K562 (cell line): ENCODE data around the gene STON1. TPM values are rescaled to one million over a fixed set of nuclear protein-coding genes. Genes with fewer than 3 reads are reported as not detected.

ENCODE experiments used
- CHD2 ChIP-seq: IDR thresholded peaks from 2 replicates; pipeline ENCODE4 v1.6.1; 2011; ENCODE audit warnings: low read depth, low read length
- EGR1 ChIP-seq: fragments of 450-650 bp; conservative IDR thresholded peaks from 2 replicates; pipeline ENCODE4 v1.6.1; 2017; ENCODE audit warnings: mild to moderate bottlenecking
- KDM1A ChIP-seq, 2 experiments: fragments of 450-650 bp; IDR thresholded peaks; 2 replicates each; pipeline ENCODE4 v1.6.1; 2016; ENCODE audit warnings: mild to moderate bottlenecking in 2 of 2
- MTA3 ChIP-seq: fragments of 450-650 bp; formaldehyde crosslinking; IDR thresholded peaks from 2 replicates; pipeline ENCODE4 v1.6.1; 2017; ENCODE audit warnings: mild to moderate bottlenecking, borderline replicate concordance
- PREB ChIP-seq: sonication (generic); formaldehyde crosslinking; IDR thresholded peaks from 2 replicates; pipeline ENCODE4 v1.8.1; 2023; ENCODE audit warnings: mild to moderate bottlenecking, missing genetic modification reagents
- PRPF4 ChIP-seq: fragments of 200-400 bp; formaldehyde crosslinking; IDR thresholded peaks from one replicate; pipeline ENCODE4 v1.6.1; 2017; ENCODE audit warnings: low read length, low read depth, mild to moderate bottlenecking; ENCODE audit not compliant: insufficient read depth, poor library complexity, severe bottlenecking
- RBM17 ChIP-seq: fragments of 200-400 bp; formaldehyde crosslinking; IDR thresholded peaks from 2 replicates; pipeline ENCODE4 v1.6.1; 2017; ENCODE audit warnings: low read depth, mild to moderate bottlenecking, low read length, borderline replicate concordance
- ZNF518B ChIP-seq: fragments of 250-450 bp; sonication (Bioruptor Pico); IDR thresholded peaks from 2 replicates; pipeline ENCODE4 v1.5.0; 2021; ENCODE audit warnings: mild to moderate bottlenecking, moderate library complexity
- ZNF695 ChIP-seq: fragments of 450-650 bp; formaldehyde crosslinking; IDR thresholded peaks from 2 replicates; pipeline ENCODE4 v1.4.0; 2020; ENCODE audit warnings: mild to moderate bottlenecking, moderate library complexity
- polyA plus RNA-seq, 8 experiments: library from polyadenylated mRNA; depleted of rRNA in 4 of 8; stranded (reverse) in 5 of 8; unstranded in 3 of 8; fragments of >200 nt; fragmentation: Nextera tagmentation in 2 of 8; fragmentation: Illumina TruSeq in 1 of 8; extraction: Ambion mirVana in 2 of 8; extraction: Trizol in 1 of 8; gene quantifications; 2 replicates each; pipeline versions ENCODE4 v1.2.1 to v1.2.3, GENCODE V29; 2011 to 2014; ENCODE audit warnings: inconsistent platforms in 1 of 8, missing spikeins in 1 of 8
- total RNA-seq, 7 experiments: library from RNA; depleted of rRNA in 6 of 7; stranded (reverse); fragments of >200 nt in 6 of 7; fragmentation: Illumina TruSeq in 2 of 7; extraction: Trizol in 2 of 7; gene quantifications; 2 replicates each; pipeline versions ENCODE4 v1.2.1 to v1.2.3, GENCODE V29; 2011 to 2021; ENCODE audit warnings: low replicate concordance in 1 of 7
- TF ChIP-seq, protein P1 (sequence below): fragments of 250-450 bp; sonication (Bioruptor Pico); IDR thresholded peaks from 2 replicates; pipeline ENCODE4 v1.5.0; 2020; ENCODE audit warnings: mild to moderate bottlenecking
- TF ChIP-seq, protein P2 (sequence below): fragments of 450-650 bp; formaldehyde crosslinking; IDR thresholded peaks from 2 replicates; pipeline ENCODE4 v1.4.0; 2022; ENCODE audit warnings: missing genetic modification characterization
- TF ChIP-seq, protein P3 (sequence below): fragments of 450-650 bp; IDR thresholded peaks from 2 replicates; pipeline ENCODE4 v1.6.1; 2016; ENCODE audit warnings: low read depth

The STON1 gene
- total and polyA plus RNA-seq, 9 of the 15 experiments (the other 6 are each of a cell fraction or from before 2014, with no cell fraction given) = 0.07 to 1.2 (median 0.55) TPM

DNA sequence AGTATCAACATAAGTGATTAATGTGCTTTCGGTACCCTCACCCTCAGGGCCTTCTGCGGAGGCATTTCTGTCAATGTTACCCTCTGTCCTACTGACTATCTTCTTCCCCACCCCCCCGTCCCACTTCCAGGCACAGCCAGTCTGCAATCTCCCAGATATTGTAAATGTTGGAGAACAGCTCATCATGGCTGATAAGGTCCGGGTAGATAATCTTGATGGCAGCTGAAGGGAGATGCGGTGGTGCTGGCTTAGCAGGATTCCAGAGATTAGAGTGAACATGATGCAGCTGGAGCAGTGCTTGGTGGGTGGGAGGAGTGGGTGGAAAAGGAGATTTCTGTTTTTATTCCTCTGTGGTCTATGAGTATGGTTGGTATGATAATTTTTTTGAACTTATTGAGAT is 103.2 kb downstream of the STON1 start (continued):
- TF ChIP-seq, protein P1, sequence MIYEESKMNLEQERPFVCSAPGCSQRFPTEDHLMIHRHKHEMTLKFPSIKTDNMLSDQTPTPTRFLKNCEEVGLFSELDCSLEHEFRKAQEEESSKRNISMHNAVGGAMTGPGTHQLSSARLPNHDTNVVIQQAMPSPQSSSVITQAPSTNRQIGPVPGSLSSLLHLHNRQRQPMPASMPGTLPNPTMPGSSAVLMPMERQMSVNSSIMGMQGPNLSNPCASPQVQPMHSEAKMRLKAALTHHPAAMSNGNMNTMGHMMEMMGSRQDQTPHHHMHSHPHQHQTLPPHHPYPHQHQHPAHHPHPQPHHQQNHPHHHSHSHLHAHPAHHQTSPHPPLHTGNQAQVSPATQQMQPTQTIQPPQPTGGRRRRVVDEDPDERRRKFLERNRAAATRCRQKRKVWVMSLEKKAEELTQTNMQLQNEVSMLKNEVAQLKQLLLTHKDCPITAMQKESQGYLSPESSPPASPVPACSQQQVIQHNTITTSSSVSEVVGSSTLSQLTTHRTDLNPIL (CRISPR knock-in tag) = no peak
- TF ChIP-seq, protein P2, sequence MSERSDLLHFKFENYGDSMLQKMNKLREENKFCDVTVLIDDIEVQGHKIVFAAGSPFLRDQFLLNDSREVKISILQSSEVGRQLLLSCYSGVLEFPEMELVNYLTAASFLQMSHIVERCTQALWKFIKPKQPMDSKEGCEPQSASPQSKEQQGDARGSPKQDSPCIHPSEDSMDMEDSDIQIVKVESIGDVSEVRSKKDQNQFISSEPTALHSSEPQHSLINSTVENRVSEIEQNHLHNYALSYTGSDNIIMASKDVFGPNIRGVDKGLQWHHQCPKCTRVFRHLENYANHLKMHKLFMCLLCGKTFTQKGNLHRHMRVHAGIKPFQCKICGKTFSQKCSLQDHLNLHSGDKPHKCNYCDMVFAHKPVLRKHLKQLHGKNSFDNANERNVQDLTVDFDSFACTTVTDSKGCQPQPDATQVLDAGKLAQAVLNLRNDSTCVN (CRISPR knock-in tag) = no peak
- TF ChIP-seq CHD2 (no peak), PRPF4 (no peak), KDM1A (IDR thresholded peaks at IDR 0.05) (peak; percentile 32 to 39; a peak in 1 of 4 replicates), MTA3 (no peak), RBM17 (no peak), ZNF518B (CRISPR knock-in tag) (no peak), PREB (no peak), EGR1 (peak; percentile 88), ZNF695 (no peak)
- TF ChIP-seq, protein P3, sequence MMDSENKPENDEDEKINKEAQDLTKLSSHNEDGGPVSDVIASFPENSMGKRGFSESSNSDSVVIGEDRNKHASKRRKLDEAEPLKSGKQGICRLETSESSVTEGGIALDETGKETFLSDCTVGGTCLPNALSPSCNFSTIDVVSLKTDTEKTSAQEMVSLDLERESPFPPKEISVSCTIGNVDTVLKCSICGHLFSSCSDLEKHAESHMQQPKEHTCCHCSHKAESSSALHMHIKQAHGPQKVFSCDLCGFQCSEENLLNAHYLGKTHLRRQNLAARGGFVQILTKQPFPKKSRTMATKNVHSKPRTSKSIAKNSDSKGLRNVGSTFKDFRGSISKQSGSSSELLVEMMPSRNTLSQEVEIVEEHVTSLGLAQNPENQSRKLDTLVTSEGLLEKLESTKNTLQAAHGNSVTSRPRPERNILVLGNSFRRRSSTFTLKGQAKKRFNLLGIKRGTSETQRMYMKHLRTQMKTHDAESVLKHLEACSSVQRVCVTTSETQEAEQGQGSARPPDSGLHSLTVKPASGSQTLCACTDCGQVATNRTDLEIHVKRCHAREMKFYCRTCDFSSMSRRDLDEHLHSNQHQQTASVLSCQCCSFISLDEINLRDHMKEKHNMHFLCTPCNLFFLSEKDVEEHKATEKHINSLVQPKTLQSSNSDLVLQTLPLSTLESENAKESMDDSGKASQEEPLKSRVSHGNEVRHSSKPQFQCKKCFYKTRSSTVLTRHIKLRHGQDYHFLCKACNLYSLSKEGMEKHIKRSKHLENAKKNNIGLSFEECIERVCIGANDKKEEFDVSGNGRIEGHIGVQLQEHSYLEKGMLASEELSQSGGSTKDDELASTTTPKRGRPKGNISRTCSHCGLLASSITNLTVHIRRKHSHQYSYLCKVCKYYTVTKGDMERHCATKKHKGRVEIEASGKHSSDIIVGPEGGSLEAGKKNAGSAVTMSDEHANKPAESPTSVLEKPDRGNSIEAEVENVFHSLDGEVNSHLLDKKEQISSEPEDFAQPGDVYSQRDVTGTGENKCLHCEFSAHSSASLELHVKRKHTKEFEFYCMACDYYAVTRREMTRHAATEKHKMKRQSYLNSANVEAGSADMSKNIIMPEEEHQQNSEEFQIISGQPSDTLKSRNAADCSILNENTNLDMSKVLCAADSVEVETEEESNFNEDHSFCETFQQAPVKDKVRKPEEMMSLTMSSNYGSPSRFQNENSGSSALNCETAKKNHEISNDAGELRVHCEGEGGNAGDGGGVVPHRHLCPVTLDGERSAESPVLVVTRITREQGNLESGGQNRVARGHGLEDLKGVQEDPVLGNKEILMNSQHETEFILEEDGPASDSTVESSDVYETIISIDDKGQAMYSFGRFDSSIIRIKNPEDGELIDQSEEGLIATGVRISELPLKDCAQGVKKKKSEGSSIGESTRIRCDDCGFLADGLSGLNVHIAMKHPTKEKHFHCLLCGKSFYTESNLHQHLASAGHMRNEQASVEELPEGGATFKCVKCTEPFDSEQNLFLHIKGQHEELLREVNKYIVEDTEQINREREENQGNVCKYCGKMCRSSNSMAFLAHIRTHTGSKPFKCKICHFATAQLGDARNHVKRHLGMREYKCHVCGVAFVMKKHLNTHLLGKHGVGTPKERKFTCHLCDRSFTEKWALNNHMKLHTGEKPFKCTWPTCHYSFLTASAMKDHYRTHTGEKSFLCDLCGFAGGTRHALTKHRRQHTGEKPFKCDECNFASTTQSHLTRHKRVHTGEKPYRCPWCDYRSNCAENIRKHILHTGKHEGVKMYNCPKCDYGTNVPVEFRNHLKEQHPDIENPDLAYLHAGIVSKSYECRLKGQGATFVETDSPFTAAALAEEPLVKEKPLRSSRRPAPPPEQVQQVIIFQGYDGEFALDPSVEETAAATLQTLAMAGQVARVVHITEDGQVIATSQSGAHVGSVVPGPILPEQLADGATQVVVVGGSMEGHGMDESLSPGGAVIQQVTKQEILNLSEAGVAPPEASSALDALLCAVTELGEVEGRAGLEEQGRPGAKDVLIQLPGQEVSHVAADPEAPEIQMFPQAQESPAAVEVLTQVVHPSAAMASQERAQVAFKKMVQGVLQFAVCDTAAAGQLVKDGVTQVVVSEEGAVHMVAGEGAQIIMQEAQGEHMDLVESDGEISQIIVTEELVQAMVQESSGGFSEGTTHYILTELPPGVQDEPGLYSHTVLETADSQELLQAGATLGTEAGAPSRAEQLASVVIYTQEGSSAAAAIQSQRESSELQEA = no peak
